Endothelial cell of umbilical vein (primary cell): Measurements from ENCODE around the gene LEPROT.

Experiments used
- POLR2A ChIP-seq: IDR thresholded peaks from 2 replicates; pipeline ENCODE4 v1.6.1; 2012; ENCODE audit warnings: low read depth, mild to moderate bottlenecking, control low read depth, low read length
- TF ChIP-seq, protein P1 (sequence below), 2 donors: IDR thresholded peaks; 1 replicate in 1 of 2; 2 replicates in 1 of 2; pipeline ENCODE4 v1.5.1; 2011; ENCODE audit warnings: low read length in 2 of 2, mild to moderate bottlenecking in 2 of 2, moderate library complexity in 2 of 2, control low read depth in 1 of 2, inconsistent platforms in 1 of 2, low read depth in 1 of 2; ENCODE audit not compliant: insufficient read depth in 1 of 2; ENCODE audit errors: extremely low read depth in 1 of 2

DNA sequence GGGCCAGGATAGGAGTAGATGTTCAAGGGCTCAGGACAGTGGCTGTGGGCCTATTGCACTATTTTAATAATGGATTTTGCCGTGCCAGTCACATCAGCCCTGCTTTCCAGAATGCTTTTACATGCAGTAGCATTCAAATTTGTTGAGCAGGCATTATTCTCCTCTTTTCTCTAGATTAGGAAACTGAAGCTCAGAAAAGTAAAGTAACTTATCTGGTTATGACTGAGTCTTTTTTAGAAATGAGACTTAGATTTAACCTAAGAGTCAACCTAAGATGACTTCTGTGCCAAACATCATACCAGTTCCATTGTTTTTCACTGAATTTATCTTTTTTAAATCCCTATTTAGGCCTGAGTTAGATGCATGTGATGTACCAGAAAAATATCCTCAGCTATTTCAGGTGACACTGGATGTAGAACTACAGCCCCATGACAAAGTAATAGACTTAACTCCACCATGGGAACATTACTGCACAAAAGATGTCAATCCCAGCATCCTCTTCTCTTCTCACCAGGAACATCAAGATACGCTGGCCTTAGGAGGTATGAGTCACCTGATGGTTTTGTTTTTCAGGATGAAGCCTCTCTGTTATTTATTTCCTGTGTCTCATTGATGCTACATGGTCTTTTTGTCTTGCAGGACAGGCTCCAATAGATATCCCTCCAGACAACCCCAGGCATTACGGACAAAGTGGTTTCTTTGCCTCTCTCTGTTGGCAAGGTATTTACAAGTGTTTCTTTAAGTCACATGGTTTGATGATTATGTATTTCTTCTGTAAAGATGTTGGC is 31.4 kb upstream of the LEPROT start:
- TF ChIP-seq, protein P1, sequence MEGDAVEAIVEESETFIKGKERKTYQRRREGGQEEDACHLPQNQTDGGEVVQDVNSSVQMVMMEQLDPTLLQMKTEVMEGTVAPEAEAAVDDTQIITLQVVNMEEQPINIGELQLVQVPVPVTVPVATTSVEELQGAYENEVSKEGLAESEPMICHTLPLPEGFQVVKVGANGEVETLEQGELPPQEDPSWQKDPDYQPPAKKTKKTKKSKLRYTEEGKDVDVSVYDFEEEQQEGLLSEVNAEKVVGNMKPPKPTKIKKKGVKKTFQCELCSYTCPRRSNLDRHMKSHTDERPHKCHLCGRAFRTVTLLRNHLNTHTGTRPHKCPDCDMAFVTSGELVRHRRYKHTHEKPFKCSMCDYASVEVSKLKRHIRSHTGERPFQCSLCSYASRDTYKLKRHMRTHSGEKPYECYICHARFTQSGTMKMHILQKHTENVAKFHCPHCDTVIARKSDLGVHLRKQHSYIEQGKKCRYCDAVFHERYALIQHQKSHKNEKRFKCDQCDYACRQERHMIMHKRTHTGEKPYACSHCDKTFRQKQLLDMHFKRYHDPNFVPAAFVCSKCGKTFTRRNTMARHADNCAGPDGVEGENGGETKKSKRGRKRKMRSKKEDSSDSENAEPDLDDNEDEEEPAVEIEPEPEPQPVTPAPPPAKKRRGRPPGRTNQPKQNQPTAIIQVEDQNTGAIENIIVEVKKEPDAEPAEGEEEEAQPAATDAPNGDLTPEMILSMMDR (IDR thresholded peaks at IDR 0.05; ENCODE audit: extremely low read depth in 1 of 2, insufficient read depth in 1 of 2, low read depth in 1 of 2, low read length in 2 of 2): no peak
- TF ChIP-seq POLR2A: no peak
